GM23338 (cell line): Measurements from ENCODE around the gene TBX3.

Experiments
- CTCF ChIP-seq, 2 experiments: fragments of 200-600 bp in 1 of 2; sonication (generic) in 1 of 2; conservative IDR thresholded peaks; 2 replicates each; pipeline versions ENCODE4 v1.5.1 to v1.6.1; 2016 to 2017; ENCODE audit warnings: antibody characterized with exemption in 2 of 2, low read depth in 2 of 2, mild to moderate bottlenecking in 2 of 2, moderate library complexity in 1 of 2
- EZH2 ChIP-seq: fragments of 200-600 bp; sonication (generic); IDR thresholded peaks from one replicate; pipeline ENCODE4 v1.8.0; 2017; ENCODE audit warnings: antibody characterized with exemption, mild to moderate bottlenecking, low read depth; ENCODE audit not compliant: unreplicated experiment
- EZH2phosphoT487 ChIP-seq: fragments of 200-600 bp; sonication (generic); IDR thresholded peaks from one replicate; pipeline ENCODE4 v1.8.1; 2018; ENCODE audit warnings: antibody characterized with exemption; ENCODE audit not compliant: unreplicated experiment
- JUNB ChIP-seq: IDR thresholded peaks from one replicate; pipeline ENCODE4 v1.6.1; 2016; ENCODE audit warnings: antibody characterized with exemption; ENCODE audit not compliant: unreplicated experiment
- NANOG ChIP-seq: IDR thresholded peaks from 2 replicates; pipeline ENCODE4 v1.6.1; 2016; ENCODE audit warnings: antibody characterized with exemption, borderline replicate concordance
- POLR2AphosphoS5 ChIP-seq: IDR thresholded peaks from 2 replicates; pipeline ENCODE4 v1.6.1; 2016; ENCODE audit warnings: antibody characterized with exemption, low read depth
- ZNF114 ChIP-seq: fragments of 250-450 bp; sonication (Bioruptor Pico); IDR thresholded peaks from 2 replicates; pipeline ENCODE4 v1.5.0; 2020; ENCODE audit warnings: mild to moderate bottlenecking, moderate library complexity
- TF ChIP-seq, protein P1 (sequence below): IDR thresholded peaks from one replicate; pipeline ENCODE4 v1.6.1; 2018; ENCODE audit warnings: antibody characterized with exemption; ENCODE audit not compliant: unreplicated experiment

GRCh38 chr12:114685320-114685781, 1.4 kb upstream of the TBX3 start:
- TF ChIP-seq NANOG (no peak), CTCF (conservative IDR thresholded peaks at IDR 0.05; ENCODE audit: low read depth in 2 of 2) (no peak), EZH2 (peak; percentile 95), JUNB (no peak), POLR2AphosphoS5 (no peak), EZH2phosphoT487 (no peak), ZNF114 (no peak)
- TF ChIP-seq, protein P1, sequence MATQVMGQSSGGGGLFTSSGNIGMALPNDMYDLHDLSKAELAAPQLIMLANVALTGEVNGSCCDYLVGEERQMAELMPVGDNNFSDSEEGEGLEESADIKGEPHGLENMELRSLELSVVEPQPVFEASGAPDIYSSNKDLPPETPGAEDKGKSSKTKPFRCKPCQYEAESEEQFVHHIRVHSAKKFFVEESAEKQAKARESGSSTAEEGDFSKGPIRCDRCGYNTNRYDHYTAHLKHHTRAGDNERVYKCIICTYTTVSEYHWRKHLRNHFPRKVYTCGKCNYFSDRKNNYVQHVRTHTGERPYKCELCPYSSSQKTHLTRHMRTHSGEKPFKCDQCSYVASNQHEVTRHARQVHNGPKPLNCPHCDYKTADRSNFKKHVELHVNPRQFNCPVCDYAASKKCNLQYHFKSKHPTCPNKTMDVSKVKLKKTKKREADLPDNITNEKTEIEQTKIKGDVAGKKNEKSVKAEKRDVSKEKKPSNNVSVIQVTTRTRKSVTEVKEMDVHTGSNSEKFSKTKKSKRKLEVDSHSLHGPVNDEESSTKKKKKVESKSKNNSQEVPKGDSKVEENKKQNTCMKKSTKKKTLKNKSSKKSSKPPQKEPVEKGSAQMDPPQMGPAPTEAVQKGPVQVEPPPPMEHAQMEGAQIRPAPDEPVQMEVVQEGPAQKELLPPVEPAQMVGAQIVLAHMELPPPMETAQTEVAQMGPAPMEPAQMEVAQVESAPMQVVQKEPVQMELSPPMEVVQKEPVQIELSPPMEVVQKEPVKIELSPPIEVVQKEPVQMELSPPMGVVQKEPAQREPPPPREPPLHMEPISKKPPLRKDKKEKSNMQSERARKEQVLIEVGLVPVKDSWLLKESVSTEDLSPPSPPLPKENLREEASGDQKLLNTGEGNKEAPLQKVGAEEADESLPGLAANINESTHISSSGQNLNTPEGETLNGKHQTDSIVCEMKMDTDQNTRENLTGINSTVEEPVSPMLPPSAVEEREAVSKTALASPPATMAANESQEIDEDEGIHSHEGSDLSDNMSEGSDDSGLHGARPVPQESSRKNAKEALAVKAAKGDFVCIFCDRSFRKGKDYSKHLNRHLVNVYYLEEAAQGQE = no peak
